Measurements from ENCODE around the gene CCSER2. TPM values are rescaled to one million over a fixed set of nuclear protein-coding genes. Genes with fewer than 3 reads are reported as not detected.
"Not testable (repeated sequence)": the region's sequence is repeated elsewhere in the genome, so short reads cannot be mapped to it uniquely, and the experiment has no call there.

The CCSER2 gene
- total RNA-seq (2014; rRNA removed; shearing (Covaris generic)), result 11.6 and 19.4 TPM in 2 replicates

GRCh38 chr10:84328418-84329195 is at the start of gene CCSER2:
Gene CCSER2 (plus strand): TSS chr10:84328589. CDS start chr10:84371053, 42,464 bp downstream.
- DNase-seq (ENCODE audit: low spot score), result peak; percentile 95
- in situ Hi-C loops (cut with HindIII; ENCODE audit: low sequenced_read_pairs), result no loop called here

GRCh38 chr10:84279876-84280475 is 48.4 kb upstream of the CCSER2 start:
- in situ Hi-C loops (cut with HindIII; ENCODE audit: low sequenced_read_pairs); DNase-seq (ENCODE audit: low spot score): not testable (repeated sequence)

- no peak for DNase-seq (ENCODE audit: low spot score)
- in situ Hi-C loops (cut with HindIII; ENCODE audit: low sequenced_read_pairs), result no loop called here
Observed at GRCh38 chr10:84286695-84287094, 41.7 kb upstream of the CCSER2 start.

GRCh38 chr10:84288151-84288550 is 40.2 kb upstream of the CCSER2 start:
- in situ Hi-C loops (cut with HindIII; ENCODE audit: low sequenced_read_pairs), result no loop called here
- no peak for DNase-seq (ENCODE audit: low spot score)

- in situ Hi-C loops (cut with HindIII; ENCODE audit: low sequenced_read_pairs), result no loop called here
- DNase-seq (ENCODE audit: low spot score), result no peak
Observed at GRCh38 chr10:84289521-84290200, 38.7 kb upstream of the CCSER2 start.

GRCh38 chr10:84290235-84290634 is 38.2 kb upstream of the CCSER2 start:
- in situ Hi-C loops (cut with HindIII; ENCODE audit: low sequenced_read_pairs), result no loop called here
- DNase-seq (ENCODE audit: low spot score), result peak; percentile 28

GRCh38 chr10:84291384-84291783 is 37.0 kb upstream of the CCSER2 start:
- in situ Hi-C loops (cut with HindIII; ENCODE audit: low sequenced_read_pairs), result no loop called here
- DNase-seq (ENCODE audit: low spot score), result no peak

GRCh38 chr10:84292502-84292901 is 35.9 kb upstream of the CCSER2 start:
- in situ Hi-C loops (cut with HindIII; ENCODE audit: low sequenced_read_pairs), result no loop called here

GRCh38 chr10:84293171-84293570 is 35.2 kb upstream of the CCSER2 start:
- in situ Hi-C loops (cut with HindIII; ENCODE audit: low sequenced_read_pairs), result no loop called here
- no peak for DNase-seq (ENCODE audit: low spot score)

More at GRCh38 chr10:84292502-84292901, 35.9 kb upstream of the CCSER2 start:
- DNase-seq (ENCODE audit: low spot score), result no peak

GRCh38 chr10:84293574-84294016 is 34.8 kb upstream of the CCSER2 start:
- in situ Hi-C loops (cut with HindIII; ENCODE audit: low sequenced_read_pairs), result no loop called here
- peak; percentile 86 for DNase-seq (ENCODE audit: low spot score)

- no peak for DNase-seq (ENCODE audit: low spot score)
- in situ Hi-C loops (cut with HindIII; ENCODE audit: low sequenced_read_pairs), result no loop called here
Observed at GRCh38 chr10:84294766-84295447, 33.5 kb upstream of the CCSER2 start.

GRCh38 chr10:84296091-84296981 is 32.1 kb upstream of the CCSER2 start:
- in situ Hi-C loops (cut with HindIII; ENCODE audit: low sequenced_read_pairs), result no loop called here
- no peak for DNase-seq (ENCODE audit: low spot score)

- in situ Hi-C loops (cut with HindIII; ENCODE audit: low sequenced_read_pairs), result no loop called here
Observed at GRCh38 chr10:84298057-84298456, 30.3 kb upstream of the CCSER2 start.

GRCh38 chr10:84302223-84302622 is 26.2 kb upstream of the CCSER2 start:
- DNase-seq (ENCODE audit: low spot score), result no peak
- in situ Hi-C loops (cut with HindIII; ENCODE audit: low sequenced_read_pairs), result no loop called here

More at GRCh38 chr10:84298057-84298456, 30.3 kb upstream of the CCSER2 start:
- DNase-seq (ENCODE audit: low spot score), result no peak

GRCh38 chr10:84306751-84307384 is 21.5 kb upstream of the CCSER2 start:
- DNase-seq (ENCODE audit: low spot score), result no peak
- in situ Hi-C loops (cut with HindIII; ENCODE audit: low sequenced_read_pairs), result no loop called here

- in situ Hi-C loops (cut with HindIII; ENCODE audit: low sequenced_read_pairs), result no loop called here
- no peak for DNase-seq (ENCODE audit: low spot score)
Observed at GRCh38 chr10:84308021-84308420, 20.4 kb upstream of the CCSER2 start.

- DNase-seq (ENCODE audit: low spot score), result peak; percentile 58
- in situ Hi-C loops (cut with HindIII; ENCODE audit: low sequenced_read_pairs), result no loop called here
Observed at GRCh38 chr10:84308481-84309304, 19.7 kb upstream of the CCSER2 start.

Data from G401 (cell line).